GM19468 (cell line): ENCODE measurements around the gene TMEM62.
"Not testable (repeated sequence)": the region's sequence is repeated elsewhere in the genome, so short reads cannot be mapped to it uniquely, and the experiment has no call there.

Experiments
- ATAC-seq: cut with Tn5 transposase; IDR thresholded peaks from one replicate; pipeline ENCODE4 v1.9.1; 2021; ENCODE audit warnings: mild to moderate bottlenecking, moderate library complexity, moderate number of reproducible peaks; ENCODE audit not compliant: unreplicated experiment; ENCODE audit errors: extremely low read depth

TMEM62 gene

GRCh38 chr15:43118829-43119228 is 14.6 kb upstream of the TMEM62 start:
- ATAC-seq = peak; percentile 23

- ATAC-seq = no peak
Observed at GRCh38 chr15:43121863-43122262, 11.5 kb upstream of the TMEM62 start.

- ATAC-seq = no peak
Observed at GRCh38 chr15:43125100-43125661, 8.2 kb upstream of the TMEM62 start.

GRCh38 chr15:43126356-43126755 is 7.0 kb upstream of the TMEM62 start:
- no peak for ATAC-seq

- no peak for ATAC-seq
Observed at GRCh38 chr15:43127752-43128151, 5.6 kb upstream of the TMEM62 start.

GRCh38 chr15:43128174-43128979 is 5.0 kb upstream of the TMEM62 start:
- not testable (repeated sequence) for ATAC-seq

GRCh38 chr15:43128980-43129335 is 4.4 kb upstream of the TMEM62 start:
- no peak for ATAC-seq

- ATAC-seq = no peak
Observed at GRCh38 chr15:43132830-43133429, 456 bp upstream of the TMEM62 start.

- no peak for ATAC-seq
Observed at GRCh38 chr15:43134157-43134635, 810 bp downstream of the TMEM62 start.

- ATAC-seq = no peak
Observed at GRCh38 chr15:43135351-43135750, 2.0 kb downstream of the TMEM62 start.

GRCh38 chr15:43143203-43143941 is 10.0 kb downstream of the TMEM62 start:
- ATAC-seq = no peak

- ATAC-seq = no peak
Observed at GRCh38 chr15:43144512-43144911, 11.1 kb downstream of the TMEM62 start.

- no peak for ATAC-seq
Observed at GRCh38 chr15:43146184-43146583, 12.8 kb downstream of the TMEM62 start.

- ATAC-seq = no peak
Observed at GRCh38 chr15:43150191-43150929, 17.0 kb downstream of the TMEM62 start.

- no peak for ATAC-seq
Observed at GRCh38 chr15:43151688-43152087, 18.3 kb downstream of the TMEM62 start.

- no peak for ATAC-seq
Observed at GRCh38 chr15:43153269-43153668, 19.9 kb downstream of the TMEM62 start.

GRCh38 chr15:43165801-43166325 is 32.5 kb downstream of the TMEM62 start:
- no peak for ATAC-seq

- not testable (repeated sequence) for ATAC-seq
Observed at GRCh38 chr15:43167261-43167660, 33.9 kb downstream of the TMEM62 start.

GRCh38 chr15:43168192-43169107 is 35.1 kb downstream of the TMEM62 start:
- no peak for ATAC-seq
